Pancreas (tissue), 10 donors: ENCODE results near the gene THTPA. TPM values are rescaled to one million over a fixed set of nuclear protein-coding genes. Genes with fewer than 3 reads are reported as not detected.

Experiments used
- ATAC-seq, 4 donors: fragments of 200-7000 bp; cut with Tn5 transposase; one replicate each; pipeline versions ENCODE4 v1.8.0 to v1.9.1; 2020; ENCODE audit warnings: mild to moderate bottlenecking in 4 of 4, moderate library complexity in 4 of 4
- DNase-seq, 6 donors: peaks; one replicate each; pipeline ENCODE4 v3.0.0-alpha.2; 2020
- FAIRE-seq: peaks from 2 replicates; lab custom pipeline; 2012; peaks lifted over from hg19 to GRCh38; lab: Jason Lieb, UNC
- H3K27ac ChIP-seq, 4 donors: fragments of 200-600 bp; sonication (generic); 1 replicate in 3 of 4; 2 replicates in 1 of 4; pipeline versions ENCODE4 v1.5.0 to v1.8.0; 2020
- H3K27me3 ChIP-seq, 4 donors: fragments of 200-600 bp; one replicate each; pipeline ENCODE4 v1.8.0; 2021
- H3K36me3 ChIP-seq, 3 donors: fragments of 200-600 bp; sonication (generic) in 1 of 3; one replicate each; pipeline versions ENCODE4 v1.5.0 to v1.8.0; 2020 to 2021
- H3K4me1 ChIP-seq, 3 donors: fragments of 200-600 bp; one replicate each; pipeline ENCODE4 v1.8.0; 2021
- H3K4me3 ChIP-seq, 4 donors: fragments of 200-600 bp; sonication (generic) in 2 of 4; one replicate each; pipeline versions ENCODE4 v1.5.0 to v1.8.0; 2020 to 2021
- H3K9me3 ChIP-seq, 4 donors: fragments of 200-600 bp; one replicate each; pipeline ENCODE4 v1.8.0; 2021
- WGBS, 2 donors: extraction: QIAGEN DNeasy Blood & Tissue Kit; methylation state at CpG; one replicate each; pipeline ENCODE4 v1.1.7; 2013; 5-methylcytosine and 5-hydroxymethylcytosine counted together
- intact Hi-C, 3 donors: fragments of 100-400 bp; cut with DNase I; formaldehyde crosslinking; loops; one replicate each; pipeline versions ENCODE4 v1.11.1 to v1.14.2; 2022
- polyA plus RNA-seq, 2 donors: library from polyadenylated mRNA; stranded (reverse); fragments of 200-250 nt; gene quantifications; one replicate each; pipeline ENCODE4 v1.2.3, GENCODE V29; 2013
- total RNA-seq, 6 donors: library from RNA; stranded (reverse); fragmentation: NEBNext Ultra II Directional in 4 of 6; extraction: Animal tissue kit (Norgen Biotek cat#: 25700) in 4 of 6; gene quantifications; one replicate each; pipeline versions ENCODE4 v1.2.1 to v1.2.4, GENCODE V29; 2021 to 2023
- TF ChIP-seq, protein P1 (sequence below), 4 donors: fragments of 200-600 bp; sonication (generic) in 3 of 4; IDR thresholded peaks; one replicate each; pipeline versions ENCODE4 v1.5.0 to v1.8.0; 2021; ENCODE audit warnings: antibody characterized with exemption in 4 of 4
- donor health status: healthy with polysubstance abuse.
- donor health status: DM: no; HTN: no; CAD: no; lungs with moderate emphysema.
- donor health status: DM: no; HTN: no; CAD: no.
- donor health status: control.
- donor health status: control.
- donor health status: Bipolar disorder and iron deficiency.
- donor health status: DM: yes; HTN: yes; CAD: no.
- donor health status: DM: no; HTN: no; CAD: no.
- donor health status: DM: no; HTN: no; CAD: no.
- donor health status: DM: yes; HTN: yes; CAD: no.

The THTPA gene
- total and polyA plus RNA-seq, 8 donors, result 5.6 to 11.9 (median 9.3) TPM

DNA sequence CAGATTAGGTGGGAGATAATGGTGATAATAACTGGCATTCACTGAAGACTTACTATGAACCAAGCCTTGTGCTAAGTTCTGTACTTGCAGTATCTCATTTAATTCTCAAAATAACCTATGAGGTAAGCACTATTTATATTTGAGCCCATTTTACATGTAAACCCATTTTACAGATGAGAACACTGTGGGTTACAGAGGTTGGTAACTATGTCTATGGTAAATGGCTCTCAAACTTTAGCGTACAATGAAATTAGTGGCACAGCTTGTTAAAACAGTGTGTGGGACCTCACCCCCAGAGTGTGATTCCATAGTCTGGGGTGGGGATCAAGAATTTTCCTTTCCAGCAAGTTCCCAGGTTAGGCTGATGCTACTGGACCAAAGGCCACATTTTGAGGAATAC lies 44.7 kb downstream of the THTPA start:
- FAIRE-seq (no peak), DNase-seq (no peak), ATAC-seq (no peak)
- no peaks in the 10 kb centered on the region for H3K36me3 ChIP-seq
- H3K27me3 ChIP-seq, result no peaks in the 10 kb centered on the region
- H3K9me3 ChIP-seq, result no peaks in the 10 kb centered on the region
- H3K4me1 ChIP-seq, result peaks cover 0 to 8% (median 0%) of the 10 kb centered on the region in 3 donors
- H3K27ac ChIP-seq, result no peak overlapping the region
- WGBS, 2 donors, result 97 to 98% methylated on average over 1 of the region's 1 CpG
- TF ChIP-seq, protein P1, sequence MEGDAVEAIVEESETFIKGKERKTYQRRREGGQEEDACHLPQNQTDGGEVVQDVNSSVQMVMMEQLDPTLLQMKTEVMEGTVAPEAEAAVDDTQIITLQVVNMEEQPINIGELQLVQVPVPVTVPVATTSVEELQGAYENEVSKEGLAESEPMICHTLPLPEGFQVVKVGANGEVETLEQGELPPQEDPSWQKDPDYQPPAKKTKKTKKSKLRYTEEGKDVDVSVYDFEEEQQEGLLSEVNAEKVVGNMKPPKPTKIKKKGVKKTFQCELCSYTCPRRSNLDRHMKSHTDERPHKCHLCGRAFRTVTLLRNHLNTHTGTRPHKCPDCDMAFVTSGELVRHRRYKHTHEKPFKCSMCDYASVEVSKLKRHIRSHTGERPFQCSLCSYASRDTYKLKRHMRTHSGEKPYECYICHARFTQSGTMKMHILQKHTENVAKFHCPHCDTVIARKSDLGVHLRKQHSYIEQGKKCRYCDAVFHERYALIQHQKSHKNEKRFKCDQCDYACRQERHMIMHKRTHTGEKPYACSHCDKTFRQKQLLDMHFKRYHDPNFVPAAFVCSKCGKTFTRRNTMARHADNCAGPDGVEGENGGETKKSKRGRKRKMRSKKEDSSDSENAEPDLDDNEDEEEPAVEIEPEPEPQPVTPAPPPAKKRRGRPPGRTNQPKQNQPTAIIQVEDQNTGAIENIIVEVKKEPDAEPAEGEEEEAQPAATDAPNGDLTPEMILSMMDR (IDR thresholded peaks at IDR 0.05), result no peak
- H3K4me3 ChIP-seq, result no peak overlapping the region
- intact Hi-C loops, result no loop called here

DNA sequence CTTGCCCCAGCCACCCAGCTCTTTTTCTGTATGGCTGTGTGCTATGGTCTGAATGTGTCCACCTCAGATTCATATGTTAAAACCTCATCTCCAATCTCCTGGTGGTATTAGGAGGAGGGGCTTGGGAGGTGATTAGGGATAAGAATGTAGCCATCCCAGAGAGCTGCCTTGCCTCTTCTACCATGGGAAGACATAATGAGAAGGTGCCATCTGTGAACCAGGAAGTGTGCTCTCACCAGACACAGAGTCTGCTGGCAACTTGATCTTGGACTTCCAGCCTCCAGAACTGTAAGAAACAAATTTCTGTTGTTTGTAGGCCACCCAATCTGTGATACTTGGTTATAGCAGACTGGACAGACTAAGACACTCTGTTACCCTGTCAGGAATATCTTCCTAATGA lies 45.4 kb downstream of the THTPA start:
- no peak for DNase-seq
- no peaks in the 10 kb centered on the region for H3K36me3 ChIP-seq
- peak overlapping the region in 2 of 4 donors; percentile 7 to 37 for H3K27ac ChIP-seq
- H3K4me1 ChIP-seq, result peaks cover 0 to 8% (median 0%) of the 10 kb centered on the region in 3 donors
- intact Hi-C loops, result no loop called here
- H3K27me3 ChIP-seq, result no peaks in the 10 kb centered on the region
- FAIRE-seq, result no peak
- H3K9me3 ChIP-seq, result no peaks in the 10 kb centered on the region
- ATAC-seq, result peak; percentile 42 to 72 (median 58)
- no peak overlapping the region for H3K4me3 ChIP-seq
- TF ChIP-seq, protein P1 (IDR thresholded peaks at IDR 0.05), result no peak

DNA sequence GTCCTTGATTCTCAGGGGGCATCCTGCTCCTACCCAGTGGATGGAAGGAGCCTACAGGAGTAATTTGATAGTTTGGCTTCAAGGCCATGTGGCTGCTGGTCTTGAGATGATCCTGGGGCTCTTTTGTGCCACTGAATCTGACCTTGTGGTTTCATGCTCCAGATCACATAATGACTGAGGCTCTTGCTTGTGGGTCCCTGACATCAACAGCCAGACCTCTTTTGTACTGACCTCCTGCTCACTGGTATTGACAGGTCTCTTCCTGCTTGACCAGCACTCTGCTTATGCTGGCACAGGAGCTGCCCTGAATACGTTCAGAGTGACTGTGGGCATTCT lies 45.7 kb downstream of the THTPA start:
- ATAC-seq (peak in 2 of 4 donors; percentile 9 to 10), DNase-seq (no peak), FAIRE-seq (no peak)
- 71 to 74% methylated on average over 1 of the region's 1 CpG for WGBS, 2 donors
- TF ChIP-seq, protein P1 (IDR thresholded peaks at IDR 0.05), result no peak
- H3K4me3 ChIP-seq, result no peak overlapping the region
- no peaks in the 10 kb centered on the region for H3K36me3 ChIP-seq
- intact Hi-C loops, result no loop called here
- no peaks in the 10 kb centered on the region for H3K9me3 ChIP-seq
- H3K4me1 ChIP-seq, result peaks cover 0 to 8% (median 0%) of the 10 kb centered on the region in 3 donors
- peak overlapping the region in 2 of 4 donors; percentile 7 to 37 for H3K27ac ChIP-seq
- no peaks in the 10 kb centered on the region for H3K27me3 ChIP-seq

DNA sequence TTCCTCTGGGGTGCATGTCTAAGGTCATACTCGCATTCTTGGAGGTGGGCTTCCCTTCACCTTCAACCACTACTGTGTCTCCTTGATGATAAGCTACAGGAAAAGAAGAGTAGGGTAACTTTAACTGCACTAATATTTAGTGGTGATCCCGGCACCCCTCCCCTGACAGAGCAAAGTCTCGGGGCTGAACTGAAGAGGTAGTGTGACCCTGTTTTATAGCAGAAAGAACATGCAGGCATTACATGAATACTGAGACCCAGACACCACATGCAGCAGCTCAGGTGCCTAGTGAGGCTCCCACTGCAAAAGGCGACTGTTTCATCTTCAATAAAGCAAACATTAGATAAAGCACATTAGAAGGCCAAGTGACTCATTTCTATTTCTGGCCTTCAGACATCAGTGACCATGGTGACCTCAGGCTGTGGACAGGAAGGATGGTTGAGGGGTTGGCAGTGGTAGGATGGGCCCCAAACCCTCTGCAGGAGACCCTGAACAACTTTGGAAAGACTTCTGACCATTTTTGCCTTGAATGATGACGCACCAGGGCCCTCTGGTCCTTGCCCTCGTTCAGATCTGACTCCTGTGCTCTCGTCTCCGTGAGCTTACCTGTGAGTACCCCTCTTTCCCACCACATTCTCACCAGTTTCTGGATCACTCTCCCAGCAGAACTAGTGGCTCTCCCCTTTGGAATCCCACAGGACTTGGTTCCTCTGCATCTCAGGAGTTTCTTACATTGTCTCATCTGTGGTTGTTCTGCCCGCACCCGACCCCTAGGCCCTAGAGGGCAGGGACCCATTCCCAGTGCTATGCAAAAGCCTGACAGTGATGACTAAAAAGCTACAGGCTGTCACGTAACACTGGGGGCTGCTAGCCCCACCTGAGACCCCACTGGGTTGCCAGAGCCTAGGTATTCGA lies 46.4 kb downstream of the THTPA start:
- intact Hi-C loops, result no loop called here
- no peak for FAIRE-seq
- ATAC-seq, result peak; percentile 60 to 87 (median 74)
- 89 to 90% methylated on average over 12 of the region's 12 CpGs for WGBS, 2 donors
- H3K36me3 ChIP-seq, result no peaks in the 10 kb centered on the region
- no peak overlapping the region for H3K4me3 ChIP-seq
- no peaks in the 10 kb centered on the region for H3K27me3 ChIP-seq
- no peak for DNase-seq
- H3K9me3 ChIP-seq, result no peaks in the 10 kb centered on the region
- TF ChIP-seq, protein P1 (IDR thresholded peaks at IDR 0.05), result no peak
- H3K27ac ChIP-seq, result peak overlapping the region in 2 of 4 donors; percentile 7 to 37
- peaks cover 0 to 8% (median 0%) of the 10 kb centered on the region in 3 donors for H3K4me1 ChIP-seq

DNA sequence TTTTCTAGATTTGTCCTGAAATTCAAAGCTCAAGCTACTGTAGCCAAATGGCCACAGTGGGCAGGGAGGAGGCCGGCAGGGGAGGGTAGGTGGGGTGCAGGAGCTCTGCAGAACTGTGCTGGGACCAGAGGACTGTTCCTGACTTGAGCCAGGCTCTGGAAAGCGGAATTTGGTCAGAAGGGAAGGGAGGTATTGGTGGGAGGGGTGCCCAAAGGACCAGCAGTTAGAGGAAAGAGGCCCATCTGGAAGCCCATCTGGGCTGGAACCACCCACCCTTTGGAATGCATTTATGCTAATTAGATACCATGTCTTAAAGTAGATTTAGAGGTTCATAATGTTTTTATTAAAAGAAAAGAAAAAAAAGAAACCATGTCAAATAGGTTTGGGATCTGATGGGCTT lies 47.0 kb downstream of the THTPA start:
- no peak for FAIRE-seq
- H3K4me3 ChIP-seq, result no peak overlapping the region
- H3K4me1 ChIP-seq, result peaks cover 0 to 8% (median 5%) of the 10 kb centered on the region in 3 donors
- no peak for DNase-seq
- H3K36me3 ChIP-seq, result no peaks in the 10 kb centered on the region
- no peaks in the 10 kb centered on the region for H3K9me3 ChIP-seq
- H3K27me3 ChIP-seq, result no peaks in the 10 kb centered on the region
- TF ChIP-seq, protein P1 (IDR thresholded peaks at IDR 0.05), result no peak
- intact Hi-C loops, result no loop called here
- H3K27ac ChIP-seq, result no peak overlapping the region
- ATAC-seq, result no peak
- 84 to 86% methylated on average over 2 of the region's 2 CpGs for WGBS, 2 donors
